ENCODE measurements around the gene UHMK1. TPM values are rescaled to one million over a fixed set of nuclear protein-coding genes. Genes with fewer than 3 reads are reported as not detected.

The UHMK1 gene
- polyA plus RNA-seq, 1 experiment = 48.2 TPM

GRCh38 chr1:162497104-162497722 is 405 bp upstream of the UHMK1 start:
- POLR2A ChIA-PET = no interaction called here
- Histone ChIP-seq H3K27me3 (ENCODE audit: control insufficient read depth, insufficient read depth, low read length) (peaks cover 3% of the 10 kb centered on the region), H3K27ac (ENCODE audit: low read depth, low read length) (peak overlapping the region; percentile 39), H3K4me3 (ENCODE audit: low read depth, low read length) (peak overlapping the region; percentile 90), H3K9me3 (ENCODE audit: control insufficient read depth, insufficient read depth, low read length) (no peaks in the 10 kb centered on the region; the same call in 1 of the 2 replicates)
- CTCF ChIA-PET = no interaction called here
- no peak for DNase-seq (ENCODE audit: low read depth, low spot score)
- no peak for TF ChIP-seq CTCF (IDR thresholded peaks at IDR 0.05; ENCODE audit: low read depth, low read length)

- no peak for DNase-seq (ENCODE audit: low read depth, low spot score)
- Histone ChIP-seq H3K9me3 (ENCODE audit: control insufficient read depth, insufficient read depth, low read length) (no peaks in the 10 kb centered on the region; the same call in 1 of the 2 replicates), H3K27me3 (ENCODE audit: control insufficient read depth, insufficient read depth, low read length) (no peaks in the 10 kb centered on the region), H3K4me3 (ENCODE audit: low read depth, low read length) (peak overlapping the region; percentile 90), H3K27ac (ENCODE audit: low read depth, low read length) (no peak overlapping the region)
- no peak for TF ChIP-seq CTCF (IDR thresholded peaks at IDR 0.05; ENCODE audit: low read depth, low read length)
- POLR2A ChIA-PET = no interaction called here
- CTCF ChIA-PET = interaction anchor here (1.0 to 1.1 kb wide), 2 partner anchors 115 to 141 kb away, joined by 3 to 4 read pairs; no protein-coding TSS in a partner anchor
Measured at GRCh38 chr1:162498496-162498810, 835 bp downstream of the UHMK1 start.

- CTCF ChIA-PET = interaction anchor here (1.1 to 1.5 kb wide), 3 partner anchors 113 to 762 kb away, joined by 3 to 4 read pairs (median 3); no protein-coding TSS in a partner anchor
- POLR2A ChIA-PET = interaction anchor here (0.7 kb wide), 1 partner anchor 431 kb away, joined by 3 read pairs; the partner anchor contains the start of gene NOS1AP
Measured at GRCh38 chr1:162500805-162501204, 3.2 kb downstream of the UHMK1 start.

GRCh38 chr1:162502077-162502476 is 4.5 kb downstream of the UHMK1 start:
- H3K27ac ChIP-seq (ENCODE audit: low read depth, low read length) = no peak overlapping the region
- H3K9me3 ChIP-seq (ENCODE audit: control insufficient read depth, insufficient read depth, low read length) = no peaks in the 10 kb centered on the region; the same call in 1 of the 2 replicates
- POLR2A ChIA-PET = interaction anchor here (0.6 to 1.6 kb wide), 2 partner anchors 9 to 59 kb away, joined by 5 to 7 read pairs; partner anchors contain the start of gene UAP1
- H3K4me3 ChIP-seq (ENCODE audit: low read depth, low read length) = no peak overlapping the region
- CTCF ChIA-PET = interaction anchor here (0.6 to 1.5 kb wide), 3 partner anchors 352 to 578 kb away, joined by 3 to 7 read pairs (median 3); no protein-coding TSS in a partner anchor
- no peak for TF ChIP-seq CTCF (IDR thresholded peaks at IDR 0.05; ENCODE audit: low read depth, low read length)
- no peaks in the 10 kb centered on the region for H3K27me3 ChIP-seq (ENCODE audit: control insufficient read depth, insufficient read depth, low read length)
- DNase-seq (ENCODE audit: low read depth, low spot score) = no peak

More at GRCh38 chr1:162500805-162501204, 3.2 kb downstream of the UHMK1 start:
- TF ChIP-seq CTCF (IDR thresholded peaks at IDR 0.05; ENCODE audit: low read depth, low read length) = no peak
- DNase-seq (ENCODE audit: low read depth, low spot score) = no peak
- H3K4me3 ChIP-seq (ENCODE audit: low read depth, low read length) = no peak overlapping the region
- no peaks in the 10 kb centered on the region; the same call in 1 of the 2 replicates for H3K9me3 ChIP-seq (ENCODE audit: control insufficient read depth, insufficient read depth, low read length)
- H3K27ac ChIP-seq (ENCODE audit: low read depth, low read length) = no peak overlapping the region
- H3K27me3 ChIP-seq (ENCODE audit: control insufficient read depth, insufficient read depth, low read length) = no peaks in the 10 kb centered on the region

GRCh38 chr1:162502928-162503327 is 5.3 kb downstream of the UHMK1 start:
- Histone ChIP-seq H3K27me3 (ENCODE audit: control insufficient read depth, insufficient read depth, low read length) (no peaks in the 10 kb centered on the region), H3K27ac (ENCODE audit: low read depth, low read length) (peak overlapping the region; percentile 73), H3K4me3 (ENCODE audit: low read depth, low read length) (no peak overlapping the region), H3K9me3 (ENCODE audit: control insufficient read depth, insufficient read depth, low read length) (no peaks in the 10 kb centered on the region; the same call in 1 of the 2 replicates)
- POLR2A ChIA-PET = interaction anchor here (1.6 kb wide), 1 partner anchor 59 kb away, joined by 5 read pairs; the partner anchor contains the start of gene UAP1
- no peak for TF ChIP-seq CTCF (IDR thresholded peaks at IDR 0.05; ENCODE audit: low read depth, low read length)
- CTCF ChIA-PET = interaction anchor here (1.2 to 1.5 kb wide), 2 partner anchors 351 to 447 kb away, joined by 3 to 7 read pairs; no protein-coding TSS in a partner anchor
- DNase-seq (ENCODE audit: low read depth, low spot score) = peak; percentile 39

All from AG04450 (cell line).